ENCODE measurements around the gene EIF4B.

Gene EIF4B

GRCh38 chr12:53071591-53072551 lies 65.6 kb downstream of the EIF4B start:
- DNase-seq = peak; percentile 72

GRCh38 chr12:53073881-53074280 lies 67.6 kb downstream of the EIF4B start:
- DNase-seq = no peak

GRCh38 chr12:53074283-53074998 lies 68.2 kb downstream of the EIF4B start:
- no peak for DNase-seq

GRCh38 chr12:53074999-53075370 lies 68.7 kb downstream of the EIF4B start:
- DNase-seq = no peak

GRCh38 chr12:53076461-53076860 lies 70.2 kb downstream of the EIF4B start:
- no peak for DNase-seq

- no peak for DNase-seq
Measured at GRCh38 chr12:53077030-53077429, 70.8 kb downstream of the EIF4B start.

GRCh38 chr12:53078425-53079225 lies 72.4 kb downstream of the EIF4B start:
- DNase-seq = no peak

- DNase-seq = peak; percentile 97
Measured at GRCh38 chr12:53079226-53080117, 73.2 kb downstream of the EIF4B start, which contains the start of gene SPRYD3. TSS of gene SPRYD3 (minus strand) at chr12:53079390. CDS start at chr12:53079333, 57 bp downstream.

GRCh38 chr12:53082637-53083175 lies 76.5 kb downstream of the EIF4B start:
- no peak for DNase-seq

GRCh38 chr12:53086361-53086760 lies 80.1 kb downstream of the EIF4B start:
- DNase-seq = no peak

GRCh38 chr12:53090105-53090504 lies 83.8 kb downstream of the EIF4B start:
- DNase-seq = no peak

GRCh38 chr12:53090554-53090953 lies 84.3 kb downstream of the EIF4B start:
- no peak for DNase-seq

- DNase-seq = no peak
Measured at GRCh38 chr12:53091756-53092155, 85.5 kb downstream of the EIF4B start.

Measured in fibroblast of upper back skin (primary cell).